MM.1S (cell line): Measurements from ENCODE around the gene KRTAP10-1.

ENCODE experiments used
- DNase-seq: peaks from one replicate; pipeline ENCODE4 v3.0.0-alpha.2; 2015
- H2AFZ ChIP-seq: fragments of 300-600 bp; sonication (generic); 2 replicates; pipeline ENCODE4 v1.6.0; 2016; ENCODE audit warnings: antibody characterized with exemption, low read length
- H3F3A ChIP-seq: fragments of 300-600 bp; sonication (generic); 2 replicates; pipeline ENCODE4 v1.6.1; 2016; ENCODE audit warnings: mild to moderate bottlenecking, antibody characterized with exemption, low read length, moderate library complexity, mixed read lengths; ENCODE audit not compliant: insufficient read depth
- H3K27ac ChIP-seq: fragments of 300-600 bp; sonication (generic); 2 replicates; pipeline ENCODE4 v1.5.1; 2016; ENCODE audit warnings: mild to moderate bottlenecking, low read length
- H3K27me3 ChIP-seq: fragments of 300-600 bp; sonication (generic); replicated peaks from 2 replicates; pipeline ENCODE4 v1.6.0; 2016; ENCODE audit warnings: low read length; ENCODE audit not compliant: insufficient read depth
- H3K36me3 ChIP-seq: fragments of 300-600 bp; sonication (generic); replicated peaks from 2 replicates; pipeline ENCODE4 v1.6.1; 2016; ENCODE audit warnings: mild to moderate bottlenecking, low read length, mixed read lengths; ENCODE audit not compliant: insufficient read depth
- H3K4me1 ChIP-seq: fragments of 300-600 bp; sonication (generic); 2 replicates; pipeline ENCODE4 v1.6.1; 2016; ENCODE audit warnings: low read length, mixed read lengths
- H3K4me2 ChIP-seq: fragments of 300-600 bp; sonication (generic); 2 replicates; pipeline ENCODE4 v1.6.0; 2016; ENCODE audit warnings: low read depth, low read length
- H3K4me3 ChIP-seq: fragments of 300-600 bp; sonication (generic); 2 replicates; pipeline ENCODE4 v1.5.1; 2016; ENCODE audit warnings: low read length, mixed read lengths
- H3K79me2 ChIP-seq: fragments of 300-600 bp; sonication (generic); 2 replicates; pipeline ENCODE4 v1.6.1; 2016; ENCODE audit warnings: mixed run types, low read length, mixed read lengths
- H3K9ac ChIP-seq: fragments of 300-600 bp; sonication (generic); 2 replicates; pipeline ENCODE4 v1.6.1; 2016; ENCODE audit warnings: low read length, mixed read lengths
- H3K9me2 ChIP-seq: fragments of 300-600 bp; sonication (generic); replicated peaks from 2 replicates; pipeline ENCODE4 v1.6.1; 2016; ENCODE audit warnings: mild to moderate bottlenecking, low read length, mixed read lengths; ENCODE audit not compliant: insufficient read depth
- H3K9me3 ChIP-seq: fragments of 300-600 bp; sonication (generic); replicated peaks from 2 replicates; pipeline ENCODE4 v1.6.1; 2016; ENCODE audit warnings: mild to moderate bottlenecking, low read length, mixed read lengths; ENCODE audit not compliant: insufficient read depth
- H4K20me1 ChIP-seq: fragments of 300-600 bp; sonication (generic); 2 replicates; pipeline ENCODE4 v1.6.1; 2016; ENCODE audit warnings: mild to moderate bottlenecking, low read length, moderate library complexity, mixed read lengths; ENCODE audit not compliant: insufficient read depth
- EZH2 ChIP-seq: fragments of 300-600 bp; sonication (generic); optimal IDR thresholded peaks from 2 replicates; pipeline ENCODE3; 2017; ENCODE audit warnings: low read depth, mild to moderate bottlenecking, antibody characterized with exemption, low read length, mixed read lengths
- EZH2phosphoT487 ChIP-seq: fragments of 300-600 bp; sonication (generic); IDR thresholded peaks from 2 replicates; pipeline ENCODE4 v1.6.1; 2018; ENCODE audit warnings: antibody characterized with exemption, low read length
- TF ChIP-seq, protein P1 (sequence below): fragments of 300-600 bp; sonication (generic); IDR thresholded peaks from 2 replicates; pipeline ENCODE4 v1.5.1; 2016; ENCODE audit warnings: antibody characterized with exemption, low read length, mixed read lengths

The KRTAP10-1 gene

GRCh38 chr21:44528634-44528995 is 11.4 kb downstream of the KRTAP10-1 start:
- H3F3A ChIP-seq, result no peaks in the 10 kb centered on the region
- H3K9me3 ChIP-seq, result no peaks in the 10 kb centered on the region
- H3K4me2 ChIP-seq, result no peak overlapping the region
- H3K9ac ChIP-seq, result no peak overlapping the region
- H3K36me3 ChIP-seq, result no peaks in the 10 kb centered on the region
- no peaks in the 10 kb centered on the region for H3K79me2 ChIP-seq
- no peaks in the 10 kb centered on the region for H3K4me1 ChIP-seq
- H3K27me3 ChIP-seq, result peaks cover 100% of the 10 kb centered on the region
- no peaks in the 10 kb centered on the region for H3K9me2 ChIP-seq
- no peak overlapping the region for H3K27ac ChIP-seq
- H2AFZ ChIP-seq, result no peak overlapping the region
- DNase-seq, result no peak
- H4K20me1 ChIP-seq, result no peaks in the 10 kb centered on the region
- H3K4me3 ChIP-seq, result no peak overlapping the region
- no peak for TF ChIP-seq EZH2phosphoT487
- TF ChIP-seq EZH2, result no peak
- TF ChIP-seq, protein P1, sequence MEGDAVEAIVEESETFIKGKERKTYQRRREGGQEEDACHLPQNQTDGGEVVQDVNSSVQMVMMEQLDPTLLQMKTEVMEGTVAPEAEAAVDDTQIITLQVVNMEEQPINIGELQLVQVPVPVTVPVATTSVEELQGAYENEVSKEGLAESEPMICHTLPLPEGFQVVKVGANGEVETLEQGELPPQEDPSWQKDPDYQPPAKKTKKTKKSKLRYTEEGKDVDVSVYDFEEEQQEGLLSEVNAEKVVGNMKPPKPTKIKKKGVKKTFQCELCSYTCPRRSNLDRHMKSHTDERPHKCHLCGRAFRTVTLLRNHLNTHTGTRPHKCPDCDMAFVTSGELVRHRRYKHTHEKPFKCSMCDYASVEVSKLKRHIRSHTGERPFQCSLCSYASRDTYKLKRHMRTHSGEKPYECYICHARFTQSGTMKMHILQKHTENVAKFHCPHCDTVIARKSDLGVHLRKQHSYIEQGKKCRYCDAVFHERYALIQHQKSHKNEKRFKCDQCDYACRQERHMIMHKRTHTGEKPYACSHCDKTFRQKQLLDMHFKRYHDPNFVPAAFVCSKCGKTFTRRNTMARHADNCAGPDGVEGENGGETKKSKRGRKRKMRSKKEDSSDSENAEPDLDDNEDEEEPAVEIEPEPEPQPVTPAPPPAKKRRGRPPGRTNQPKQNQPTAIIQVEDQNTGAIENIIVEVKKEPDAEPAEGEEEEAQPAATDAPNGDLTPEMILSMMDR, result no peak

DNA sequence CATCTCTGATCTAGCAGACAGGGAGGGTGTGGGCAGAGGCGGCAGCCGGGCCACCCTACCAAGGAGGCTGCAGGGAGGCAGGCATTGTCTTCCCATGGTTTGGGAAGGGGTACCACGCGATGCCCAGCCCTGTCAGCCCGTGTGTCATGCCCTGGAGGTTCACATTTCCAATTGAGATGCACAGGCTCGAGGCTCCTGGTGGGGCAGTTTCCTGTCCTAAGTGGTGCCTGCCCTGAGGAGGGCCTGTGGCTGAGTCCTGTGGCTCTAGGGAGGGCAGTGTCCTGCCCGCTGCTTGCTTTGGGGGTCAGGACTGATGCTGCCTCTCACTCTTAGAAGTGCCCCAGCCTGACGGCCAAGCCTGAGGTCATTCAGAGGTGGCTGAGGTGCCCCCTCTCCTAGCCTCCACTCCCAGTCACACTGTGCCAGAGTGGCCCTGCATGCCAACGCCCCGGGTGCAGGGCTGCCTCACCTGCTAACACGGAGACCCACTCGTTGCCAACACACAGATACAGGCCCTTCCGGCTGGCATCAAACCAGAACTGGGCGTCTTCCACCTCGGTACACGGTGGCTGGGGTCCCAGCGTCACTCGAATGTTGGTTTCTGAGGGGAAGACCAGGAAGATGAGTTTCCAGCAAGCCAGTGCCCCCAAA is 11.9 kb downstream of the KRTAP10-1 start:
- Histone ChIP-seq H3K4me2 (no peak overlapping the region), H4K20me1 (no peaks in the 10 kb centered on the region), H3K9ac (no peak overlapping the region), H3K27me3 (peaks cover 100% of the 10 kb centered on the region), H2AFZ (no peak overlapping the region), H3K9me3 (no peaks in the 10 kb centered on the region), H3K79me2 (no peaks in the 10 kb centered on the region), H3K4me3 (no peak overlapping the region), H3K9me2 (no peaks in the 10 kb centered on the region), H3K4me1 (no peaks in the 10 kb centered on the region), H3K36me3 (no peaks in the 10 kb centered on the region), H3K27ac (no peak overlapping the region), H3F3A (no peaks in the 10 kb centered on the region)
- TF ChIP-seq, protein P1, result no peak
- TF ChIP-seq EZH2phosphoT487, result no peak
- no peak for TF ChIP-seq EZH2
- DNase-seq, result no peak

GRCh38 chr21:44527156-44527982 is 12.6 kb downstream of the KRTAP10-1 start:
- Histone ChIP-seq H3K4me3 (no peak overlapping the region), H3K27ac (no peak overlapping the region), H2AFZ (no peak overlapping the region), H3K36me3 (no peaks in the 10 kb centered on the region), H3K79me2 (no peaks in the 10 kb centered on the region), H3K9me2 (no peaks in the 10 kb centered on the region), H4K20me1 (no peaks in the 10 kb centered on the region), H3K9ac (no peak overlapping the region), H3K4me1 (no peaks in the 10 kb centered on the region), H3F3A (no peaks in the 10 kb centered on the region), H3K4me2 (no peak overlapping the region), H3K9me3 (no peaks in the 10 kb centered on the region), H3K27me3 (peaks cover 100% of the 10 kb centered on the region)
- no peak for DNase-seq
- no peak for TF ChIP-seq EZH2
- TF ChIP-seq EZH2phosphoT487, result no peak
- TF ChIP-seq, protein P1, result no peak
